HuH-7 (cell line): ENCODE measurements around the gene CHPF.

Experiments
- DNase-seq: peaks from one replicate; pipeline ENCODE4 v3.0.0; 2011; ENCODE audit warnings: low spot score

The CHPF gene

GRCh38 chr2:219543596-219544358, at the start of gene CHPF, which contains the start of gene TMEM198:
Gene CHPF, minus strand, starts transcription at chr2:219543809. Its CDS starts 271 bp downstream, at chr2:219543538.
Gene TMEM198, plus strand, starts transcription at chr2:219544028. Its CDS starts 700 bp downstream, at chr2:219544728.
- DNase-seq, result peak; percentile 100

- DNase-seq, result no peak
Observed at GRCh38 chr2:219593154-219593553, 49.5 kb upstream of the CHPF start.

- no peak for DNase-seq
Observed at GRCh38 chr2:219592736-219593135, 49.1 kb upstream of the CHPF start.

GRCh38 chr2:219591091-219591490, 47.5 kb upstream of the CHPF start:
- no peak for DNase-seq

- no peak for DNase-seq
Observed at GRCh38 chr2:219581346-219581745, 37.7 kb upstream of the CHPF start.

- DNase-seq, result no peak
Observed at GRCh38 chr2:219578811-219579613, 35.4 kb upstream of the CHPF start.

GRCh38 chr2:219576505-219577388, 33.1 kb upstream of the CHPF start:
- DNase-seq, result peak; percentile 75

GRCh38 chr2:219575566-219576504, 32.2 kb upstream of the CHPF start:
- no peak for DNase-seq

- DNase-seq, result no peak
Observed at GRCh38 chr2:219574484-219575311, 31.1 kb upstream of the CHPF start.

GRCh38 chr2:219573166-219573565, 29.6 kb upstream of the CHPF start:
- DNase-seq, result no peak

- DNase-seq, result peak; percentile 3
Observed at GRCh38 chr2:219572237-219573001, 28.8 kb upstream of the CHPF start, which contains the start of gene INHA. Gene INHA, plus strand, starts transcription at chr2:219572310. Its CDS starts 65 bp downstream, at chr2:219572375.

GRCh38 chr2:219571311-219572236, 28.0 kb upstream of the CHPF start, which contains the start of gene OBSL1:
Gene OBSL1, minus strand, starts transcription at chr2:219571539. Its CDS starts 307 bp downstream, at chr2:219571232.
- peak; percentile 93 for DNase-seq

GRCh38 chr2:219570924-219571310, 27.3 kb upstream of the CHPF start:
- DNase-seq, result peak; percentile 22

GRCh38 chr2:219570194-219570923, 26.8 kb upstream of the CHPF start:
- DNase-seq, result peak; percentile 70

- DNase-seq, result peak; percentile 8
Observed at GRCh38 chr2:219569635-219570034, 26.0 kb upstream of the CHPF start.

- DNase-seq, result peak; percentile 3
Observed at GRCh38 chr2:219569041-219569440, 25.4 kb upstream of the CHPF start.

- no peak for DNase-seq
Observed at GRCh38 chr2:219567791-219568361, 24.3 kb upstream of the CHPF start.
